ENCODE data around the gene FBXL15.

The FBXL15 gene

DNA sequence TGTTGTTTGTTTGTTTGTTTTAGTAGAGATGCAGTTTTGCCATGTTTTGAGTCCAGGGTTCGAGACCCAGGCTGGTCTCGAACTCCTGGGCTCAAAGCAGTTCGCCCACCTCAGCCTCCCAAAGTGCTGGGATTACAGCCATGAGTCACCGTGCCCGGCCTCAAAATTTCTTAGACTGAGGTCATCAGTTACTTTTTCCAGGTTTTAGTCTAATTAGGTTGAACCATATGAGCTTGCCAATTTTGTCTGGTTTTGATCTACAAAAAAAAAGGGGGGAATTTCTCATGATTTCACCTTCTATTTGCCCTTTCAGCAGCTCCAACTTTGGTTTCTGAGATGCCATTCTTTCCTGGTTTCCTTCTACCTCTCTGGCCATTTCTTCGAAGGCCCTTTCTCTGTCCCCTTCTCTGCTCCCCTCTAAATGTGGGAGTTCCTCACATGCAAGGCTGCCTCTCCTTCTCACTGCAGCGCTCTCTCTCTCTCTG, 6.2 kb downstream of the FBXL15 start:
- Mint-ChIP-seq H3K4me1 (peaks cover 28% of the 10 kb centered on the region), H3K4me3 (no peak overlapping the region), H3K36me3 (no peaks in the 10 kb centered on the region), H3K27ac (peak overlapping the region; percentile 6), H3K9me3 (no peaks in the 10 kb centered on the region), H3K27me3 (no peaks in the 10 kb centered on the region)

DNA sequence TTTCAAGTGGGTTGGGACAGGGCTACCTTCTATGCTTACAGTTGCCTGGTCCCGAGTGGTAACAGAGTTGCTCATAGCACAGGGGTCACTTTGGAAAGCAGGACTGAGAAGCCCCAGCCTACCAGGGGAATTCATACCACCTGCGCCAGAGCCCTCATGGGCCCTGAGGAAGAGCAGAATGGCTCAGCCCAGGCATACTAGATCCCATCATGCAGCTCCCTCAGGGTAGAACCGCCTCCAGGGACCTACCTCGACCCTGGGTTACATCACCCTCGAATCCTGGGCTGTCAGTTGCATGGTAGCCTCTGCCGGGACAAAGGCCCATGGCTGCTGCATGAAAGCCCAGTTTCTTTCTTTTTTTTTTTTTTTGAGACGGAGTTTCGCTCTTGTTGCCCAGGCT, 8.8 kb downstream of the FBXL15 start:
- Mint-ChIP-seq H3K27ac (no peak overlapping the region), H3K4me1 (peaks cover 43% of the 10 kb centered on the region), H3K27me3 (no peaks in the 10 kb centered on the region), H3K9me3 (no peaks in the 10 kb centered on the region), H3K4me3 (no peak overlapping the region), H3K36me3 (no peaks in the 10 kb centered on the region)

DNA sequence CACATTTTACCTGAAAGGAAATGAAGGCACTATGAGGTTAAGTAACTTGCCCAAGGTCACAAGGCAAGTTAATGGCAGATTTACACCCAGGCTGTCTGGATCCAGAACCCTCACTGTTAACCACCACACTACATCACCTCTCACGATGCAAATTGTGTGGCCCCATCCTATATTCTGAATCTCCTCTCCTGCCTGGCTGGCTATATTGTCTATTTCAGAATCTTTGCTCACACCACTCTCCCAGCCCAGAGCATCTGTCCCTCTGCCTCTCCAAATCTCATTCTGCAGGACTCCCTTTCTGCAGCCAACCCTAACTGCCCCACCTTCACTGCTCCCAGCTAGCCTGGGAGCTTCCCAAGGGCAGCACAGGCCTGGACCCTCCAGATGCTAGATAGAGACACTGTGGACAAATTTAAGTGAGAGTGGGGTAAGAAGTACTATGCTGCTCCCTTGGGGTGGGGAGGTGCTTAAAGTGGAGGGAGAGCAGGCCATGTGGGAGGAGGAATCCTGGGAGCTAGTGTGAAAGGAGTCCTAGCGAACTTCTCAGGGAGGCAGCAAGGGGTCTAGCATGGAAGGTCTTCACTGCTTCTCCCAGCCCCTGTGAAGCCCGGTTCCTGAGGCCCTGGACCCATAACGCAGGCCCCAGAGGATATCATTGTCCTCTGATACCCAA, 11.0 kb downstream of the FBXL15 start:
- H3K36me3 Mint-ChIP-seq, result no peaks in the 10 kb centered on the region
- H3K27me3 Mint-ChIP-seq, result no peaks in the 10 kb centered on the region
- H3K4me3 Mint-ChIP-seq, result peak overlapping the region; percentile 94
- peaks cover 55% of the 10 kb centered on the region for H3K4me1 Mint-ChIP-seq
- H3K27ac Mint-ChIP-seq, result peak overlapping the region; percentile 92
- H3K9me3 Mint-ChIP-seq, result no peaks in the 10 kb centered on the region

DNA sequence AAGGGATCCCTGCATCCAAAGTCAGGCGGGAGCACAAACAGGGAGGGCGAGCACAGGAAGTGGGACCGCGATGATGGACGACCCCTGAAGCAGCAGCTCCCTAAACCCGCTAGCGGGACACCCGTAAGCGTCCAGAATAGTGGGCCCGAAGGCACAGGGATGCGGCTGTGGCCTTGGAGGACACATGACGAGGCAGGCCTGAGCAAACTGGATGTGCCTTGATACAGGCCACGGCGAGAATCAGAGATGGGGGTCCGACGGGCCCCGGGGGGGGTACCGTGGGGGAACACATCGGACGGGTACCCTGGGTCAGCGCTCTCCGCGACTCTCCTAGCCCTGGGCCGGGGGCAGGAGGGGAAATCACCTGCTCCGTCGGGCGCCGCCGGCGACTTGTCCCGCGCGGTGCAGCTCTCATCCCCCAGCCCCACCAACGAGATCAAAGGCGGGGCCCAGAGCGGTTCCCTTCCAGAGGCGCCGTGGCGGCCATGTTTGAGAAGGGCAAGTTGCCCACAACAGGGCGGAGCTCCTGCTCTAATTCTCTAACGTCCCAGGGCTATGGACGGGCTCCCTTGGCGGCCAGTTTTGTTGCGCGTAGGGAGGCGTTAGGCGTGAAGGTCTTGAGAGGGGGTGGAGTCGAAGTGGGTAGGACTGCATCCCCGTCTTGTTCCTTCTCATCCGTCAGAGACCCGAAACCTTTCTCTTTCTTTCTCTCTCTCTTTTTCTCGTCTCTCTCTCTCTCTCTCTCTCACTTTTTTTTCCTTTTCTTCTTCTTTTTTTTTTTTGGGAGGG, 11.7 kb downstream of the FBXL15 start, which contains the start of gene CUEDC2:
Gene CUEDC2, minus strand, starts transcription at position 413 of the 789 bp plus-strand sequence. CDS start 7,386 bp downstream, outside the sequence.
- Mint-ChIP-seq H3K9me3 (no peaks in the 10 kb centered on the region), H3K4me3 (peak within 1 kb of the TSS; percentile 94), H3K4me1 (peaks cover 56% of the 10 kb centered on the region), H3K27ac (peak within 1 kb of the TSS; percentile 97), H3K27me3 (no peaks in the 10 kb centered on the region), H3K36me3 (no peaks in the 10 kb centered on the region)

DNA sequence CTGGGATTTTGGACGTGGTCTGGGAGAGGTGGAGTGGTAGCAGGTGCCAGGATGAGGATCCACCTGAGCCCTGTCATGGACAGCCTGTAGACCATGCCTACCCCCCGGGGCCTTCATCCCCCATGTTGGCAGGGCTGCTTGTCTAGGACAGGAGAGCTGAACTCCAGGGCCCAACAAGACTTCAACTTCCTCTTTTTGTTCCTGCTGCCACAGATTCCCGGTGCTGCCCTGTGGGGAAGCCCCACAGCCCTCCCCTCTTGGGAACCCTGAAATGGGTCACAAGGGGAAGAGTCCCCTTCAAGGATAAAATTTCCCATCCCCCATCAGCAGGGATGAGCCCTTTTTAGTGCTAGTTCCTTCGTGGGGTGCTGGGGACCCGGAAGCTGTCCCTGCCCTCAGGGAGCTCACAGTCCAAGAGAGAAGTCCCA, 13.0 kb downstream of the FBXL15 start:
- Mint-ChIP-seq H3K4me1 (peaks cover 60% of the 10 kb centered on the region), H3K4me3 (peak overlapping the region; percentile 94), H3K36me3 (no peaks in the 10 kb centered on the region), H3K27me3 (no peaks in the 10 kb centered on the region), H3K9me3 (no peaks in the 10 kb centered on the region), H3K27ac (peak overlapping the region; percentile 97)

DNA sequence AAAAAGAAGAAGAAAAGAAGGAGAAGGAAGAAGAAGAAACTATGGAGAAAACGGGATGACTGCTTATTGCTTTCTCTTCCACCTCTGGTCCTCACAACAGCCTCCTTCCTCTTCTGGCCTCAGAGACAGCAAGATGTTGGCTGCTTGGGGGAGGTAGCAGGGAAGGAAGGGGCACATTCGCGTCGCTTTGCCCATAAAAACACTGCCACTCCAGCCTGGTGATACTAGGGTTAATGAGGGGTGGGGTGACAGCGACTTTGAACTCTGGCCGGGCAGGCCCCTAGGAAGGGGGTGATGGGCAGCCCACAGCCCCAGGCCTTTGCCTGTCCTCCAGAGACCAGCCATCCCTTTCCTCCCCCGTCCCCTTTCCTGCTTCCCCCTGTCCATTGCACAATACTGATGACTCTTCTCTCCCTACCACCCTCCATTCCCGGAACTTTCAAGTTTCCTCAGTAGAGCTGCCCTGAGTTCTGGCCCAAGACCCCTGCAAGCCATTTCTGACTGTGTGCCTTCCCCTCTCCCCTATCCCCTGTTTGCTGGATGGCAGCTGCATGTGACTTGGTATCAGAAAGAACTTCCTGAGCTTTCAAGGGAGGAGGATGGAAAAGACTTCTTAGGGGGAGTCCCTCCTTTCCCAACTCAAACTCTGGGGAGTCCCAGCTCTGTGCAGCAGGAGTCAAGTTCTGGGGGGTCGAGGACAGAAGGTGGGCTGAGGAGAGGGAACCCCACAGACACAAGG, 13.9 kb downstream of the FBXL15 start:
- peaks cover 60% of the 10 kb centered on the region for H3K4me1 Mint-ChIP-seq
- H3K4me3 Mint-ChIP-seq, result peak overlapping the region; percentile 90
- H3K27ac Mint-ChIP-seq, result peak overlapping the region; percentile 31
- no peaks in the 10 kb centered on the region for H3K9me3 Mint-ChIP-seq
- H3K36me3 Mint-ChIP-seq, result no peaks in the 10 kb centered on the region
- H3K27me3 Mint-ChIP-seq, result no peaks in the 10 kb centered on the region

DNA sequence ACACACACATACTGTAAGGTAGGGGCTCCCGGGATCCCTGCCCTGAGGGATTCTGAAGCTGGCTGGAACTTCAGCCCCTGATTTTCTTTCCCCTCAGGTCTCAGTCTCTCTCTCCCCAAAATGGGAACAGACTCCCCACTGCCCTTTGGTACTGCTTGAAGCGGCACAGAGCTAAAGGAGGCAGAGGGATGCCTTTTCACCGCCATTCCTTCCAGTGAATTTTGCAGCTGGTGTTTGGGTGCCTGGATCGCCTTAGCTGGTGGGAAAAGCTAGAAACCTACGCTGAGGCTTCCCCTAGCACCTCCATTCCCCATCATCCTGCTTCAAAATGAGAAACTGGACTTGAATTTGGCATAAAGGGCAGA, 14.5 kb downstream of the FBXL15 start:
- H3K4me1 Mint-ChIP-seq, result peaks cover 60% of the 10 kb centered on the region
- no peaks in the 10 kb centered on the region for H3K27me3 Mint-ChIP-seq
- H3K4me3 Mint-ChIP-seq, result peak overlapping the region; percentile 90
- no peaks in the 10 kb centered on the region for H3K36me3 Mint-ChIP-seq
- no peaks in the 10 kb centered on the region for H3K9me3 Mint-ChIP-seq
- peak overlapping the region; percentile 91 for H3K27ac Mint-ChIP-seq

DNA sequence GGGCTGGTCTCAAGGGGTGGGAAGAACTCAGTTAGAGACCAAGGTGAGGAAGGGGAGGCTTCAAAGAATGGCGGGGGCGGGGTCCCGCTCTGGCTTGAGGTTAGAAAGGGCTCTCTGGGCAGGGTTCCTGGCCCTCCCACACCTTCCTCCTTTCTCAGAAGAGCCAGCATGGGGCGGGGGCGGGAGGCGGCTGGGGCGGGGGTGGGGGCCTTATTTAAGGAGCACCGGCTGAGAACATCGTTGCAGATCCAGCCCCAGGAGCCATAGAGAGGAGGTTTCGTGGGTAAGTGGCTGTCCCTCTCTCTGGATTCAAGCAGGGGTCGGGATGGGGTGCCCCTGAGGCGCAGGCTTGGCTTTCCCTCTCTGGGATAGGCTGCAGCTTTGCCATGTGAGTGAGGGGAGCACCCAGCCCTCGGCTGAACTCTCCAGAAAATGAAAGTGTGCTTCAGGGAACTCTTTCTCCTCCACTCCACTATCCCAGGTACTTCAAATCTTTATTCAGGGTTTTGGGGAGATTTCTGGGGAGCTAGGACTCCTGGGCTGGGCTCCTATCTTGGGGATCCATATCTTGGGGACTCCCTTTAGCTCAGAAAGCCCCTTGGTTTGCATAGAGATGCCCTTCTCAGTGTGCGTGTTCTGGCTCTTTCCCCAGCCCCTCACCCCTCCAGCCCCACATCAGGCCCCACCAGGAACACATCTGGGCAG, 15.0 kb downstream of the FBXL15 start:
- Mint-ChIP-seq H3K27me3 (no peaks in the 10 kb centered on the region), H3K4me3 (peak overlapping the region; percentile 90), H3K4me1 (peaks cover 62% of the 10 kb centered on the region), H3K9me3 (no peaks in the 10 kb centered on the region), H3K27ac (peak overlapping the region; percentile 91), H3K36me3 (no peaks in the 10 kb centered on the region)

DNA sequence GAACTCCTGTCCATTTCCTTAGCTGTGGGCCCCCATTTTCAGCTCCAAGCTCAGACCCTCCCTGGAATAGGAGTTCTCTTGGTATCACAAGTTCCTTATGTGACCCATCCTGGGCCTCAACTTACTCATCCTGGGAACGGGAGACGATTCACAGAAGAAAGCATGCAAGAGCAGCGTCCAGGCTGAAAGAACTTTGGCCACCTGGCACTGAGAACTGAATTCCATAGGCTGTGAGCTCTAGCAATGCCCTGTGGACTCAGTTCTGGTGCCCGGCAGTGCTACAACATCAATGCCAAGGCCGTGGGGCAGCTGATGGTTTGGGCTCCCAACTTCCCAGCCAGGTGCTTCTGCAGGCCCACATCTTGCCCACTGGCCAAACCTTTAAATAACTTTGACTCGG, 15.7 kb downstream of the FBXL15 start:
- H3K4me3 Mint-ChIP-seq, result peak overlapping the region; percentile 90
- peaks cover 64% of the 10 kb centered on the region for H3K4me1 Mint-ChIP-seq
- H3K36me3 Mint-ChIP-seq, result no peaks in the 10 kb centered on the region
- H3K27me3 Mint-ChIP-seq, result no peaks in the 10 kb centered on the region
- peak overlapping the region; percentile 96 for H3K27ac Mint-ChIP-seq
- H3K9me3 Mint-ChIP-seq, result no peaks in the 10 kb centered on the region

DNA sequence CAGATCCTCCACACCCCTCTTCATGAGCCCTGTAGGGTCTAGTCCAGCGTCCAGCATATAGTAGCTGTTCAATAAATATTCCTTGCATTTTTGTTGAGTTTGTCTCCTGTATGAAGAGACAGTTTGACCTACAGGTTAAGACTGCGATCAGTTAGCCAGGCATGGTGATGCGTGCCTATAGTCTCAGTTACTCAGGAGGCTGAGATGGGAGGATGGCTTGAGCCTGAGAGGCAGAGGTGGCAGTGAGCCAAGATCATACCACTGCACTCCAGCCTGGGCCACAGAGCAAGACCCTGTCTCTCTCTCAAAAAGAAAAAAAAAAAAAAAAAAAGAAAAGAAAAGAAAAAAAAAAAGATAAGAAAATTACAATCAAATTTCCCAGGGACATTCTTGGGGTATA, 16.9 kb downstream of the FBXL15 start:
- H3K9me3 Mint-ChIP-seq, result no peaks in the 10 kb centered on the region

DNA sequence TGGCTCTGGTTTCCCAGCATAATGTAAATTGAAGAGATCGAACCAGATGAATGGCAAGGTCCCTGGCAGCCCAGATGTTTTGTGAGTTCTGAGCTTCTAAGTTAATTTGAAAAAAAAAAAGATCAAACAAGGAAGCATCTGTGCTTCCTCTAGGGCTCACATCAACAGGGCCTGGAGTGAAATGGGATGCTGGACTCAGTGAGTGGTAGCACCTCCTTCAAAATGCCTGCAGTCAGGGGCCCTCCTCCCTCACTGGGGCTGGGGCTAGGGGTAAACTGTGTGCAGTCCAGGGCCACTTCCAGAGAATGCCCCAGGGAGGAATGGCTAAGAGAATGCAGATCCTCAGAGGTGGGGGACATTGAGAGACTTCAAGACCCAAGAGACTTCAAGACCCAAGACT, 17.7 kb downstream of the FBXL15 start:
- peak overlapping the region; percentile 4 for H3K27ac Mint-ChIP-seq

More for the DNA sequence above, 16.9 kb downstream of the FBXL15 start:
- peaks cover 58% of the 10 kb centered on the region for H3K4me1 Mint-ChIP-seq
- H3K36me3 Mint-ChIP-seq, result no peaks in the 10 kb centered on the region
- no peak overlapping the region for H3K27ac Mint-ChIP-seq
- peak overlapping the region; percentile 67 for H3K4me3 Mint-ChIP-seq
- no peaks in the 10 kb centered on the region for H3K27me3 Mint-ChIP-seq

DNA sequence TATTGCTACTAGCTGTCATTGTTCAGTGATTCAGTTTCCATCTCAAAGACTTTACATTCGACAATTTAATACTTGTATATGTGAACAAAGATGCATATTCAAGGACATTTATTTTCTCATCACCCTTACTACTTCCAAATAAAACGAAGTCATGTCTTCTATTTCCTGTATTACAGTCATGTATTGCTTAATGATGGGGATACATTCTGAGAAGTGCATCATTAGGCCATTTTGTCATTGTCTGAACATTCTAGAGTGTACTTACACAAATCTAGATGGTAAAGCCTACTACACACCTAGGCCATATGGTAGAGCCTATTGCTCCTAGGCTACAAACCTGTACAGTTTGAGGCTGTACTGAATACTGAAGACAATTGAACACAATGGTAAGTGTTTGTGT, 24.2 kb downstream of the FBXL15 start:
- Mint-ChIP-seq H3K4me3 (no peak overlapping the region), H3K36me3 (no peaks in the 10 kb centered on the region), H3K27ac (no peak overlapping the region), H3K27me3 (no peaks in the 10 kb centered on the region), H3K4me1 (peaks cover 14% of the 10 kb centered on the region), H3K9me3 (no peaks in the 10 kb centered on the region)

More for the DNA sequence above, 17.7 kb downstream of the FBXL15 start:
- no peaks in the 10 kb centered on the region for H3K9me3 Mint-ChIP-seq
- H3K4me1 Mint-ChIP-seq, result peaks cover 49% of the 10 kb centered on the region
- no peak overlapping the region for H3K4me3 Mint-ChIP-seq
- H3K36me3 Mint-ChIP-seq, result no peaks in the 10 kb centered on the region
- H3K27me3 Mint-ChIP-seq, result no peaks in the 10 kb centered on the region

DNA sequence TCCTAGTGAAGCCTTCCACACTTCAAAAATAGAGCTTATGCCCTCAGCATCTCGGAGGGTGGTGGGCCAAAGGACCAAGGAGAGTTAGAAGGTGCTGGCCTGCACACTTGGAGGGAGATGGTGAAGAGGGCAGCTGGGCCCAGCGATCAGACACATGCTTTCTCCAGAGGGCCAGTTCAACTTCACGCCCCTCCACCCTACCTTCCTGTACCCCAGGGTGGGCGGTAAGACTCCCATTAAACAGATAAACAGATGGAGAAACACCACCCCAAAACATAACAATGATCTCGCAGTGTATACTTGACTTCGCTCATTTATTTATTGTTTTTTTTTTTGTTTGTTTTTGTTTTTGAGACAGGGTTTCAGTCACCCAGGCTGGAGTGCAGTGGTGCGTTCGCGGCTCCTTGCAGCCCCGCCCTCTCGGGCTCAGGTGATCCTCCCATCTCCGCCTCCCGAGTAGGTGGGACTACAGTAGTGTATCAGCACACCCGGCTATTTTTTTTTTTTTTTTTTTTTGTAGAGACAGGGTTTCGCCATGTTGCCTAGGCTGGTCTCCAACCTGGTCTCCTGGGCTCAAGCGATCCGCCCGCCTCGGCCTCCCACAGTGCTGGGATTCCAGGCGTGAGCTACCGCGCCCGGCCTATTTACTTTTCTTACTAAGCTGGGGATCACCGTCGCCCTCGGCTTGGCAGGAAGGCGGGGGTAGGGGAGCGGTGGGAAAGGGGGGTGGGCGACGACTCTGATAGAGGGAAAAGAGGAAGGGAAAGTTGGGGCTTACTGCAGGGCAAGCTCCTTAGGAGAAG, 28.9 kb downstream of the FBXL15 start:
- Mint-ChIP-seq H3K9me3 (no peaks in the 10 kb centered on the region), H3K4me1 (peaks cover 27% of the 10 kb centered on the region), H3K27me3 (no peaks in the 10 kb centered on the region), H3K4me3 (peak overlapping the region; percentile 89), H3K27ac (peak overlapping the region; percentile 96), H3K36me3 (peaks cover 4% of the 10 kb centered on the region)

DNA sequence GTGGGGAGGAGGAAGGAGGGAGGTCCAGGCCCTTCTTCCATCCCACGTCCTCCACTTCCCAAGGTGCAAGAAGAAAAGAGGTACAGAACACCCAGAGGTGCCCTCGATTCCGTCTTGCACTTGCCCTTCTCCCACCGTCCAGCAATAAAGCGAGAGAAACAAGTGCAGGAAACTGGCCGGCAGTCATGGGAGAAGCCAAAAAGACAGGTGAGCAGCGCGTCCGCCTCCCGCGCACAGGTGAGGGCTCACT, 29.4 kb downstream of the FBXL15 start:
- no peaks in the 10 kb centered on the region for H3K9me3 Mint-ChIP-seq

More for the DNA sequence above, 29.4 kb downstream of the FBXL15 start:
- no peaks in the 10 kb centered on the region for H3K27me3 Mint-ChIP-seq
- peak overlapping the region; percentile 89 for H3K4me3 Mint-ChIP-seq
- H3K4me1 Mint-ChIP-seq, result peaks cover 27% of the 10 kb centered on the region
- peaks cover 4% of the 10 kb centered on the region for H3K36me3 Mint-ChIP-seq
- H3K27ac Mint-ChIP-seq, result peak overlapping the region; percentile 96

Measured in activated naive CD4-positive, alpha-beta T cell treated with anti-CD3 and anti-CD28 coated beads, Interleukin-2, amount 50 U/mL, for 24 hours (primary cell).